Calu3 (cell line): ENCODE measurements around the gene NR5A2. TPM values are rescaled to one million over a fixed set of nuclear protein-coding genes. Genes with fewer than 3 reads are reported as not detected.

ENCODE experiments used
- BruUV-seq: library from RNA; stranded (reverse); fragments of 400-500 nt; replicated peaks from 2 replicates; lab custom pipeline; 2021; lab: Mats Ljungman, UMichigan
- CTCF ChIA-PET: fragments of 300-600 bp; sonication (Branson Sonifier 250); formaldehyde crosslinking; loops from one replicate; lab custom pipeline; 2022; ENCODE audit warnings: antibody characterized with exemption; lab: Charles Lee
- DNase-seq: peaks from one replicate; pipeline ENCODE4 v3.0.0; 2022
- H3K27ac Mint-ChIP-seq: one replicate; pipeline ENCODE4 v1.8.0; 2022; ENCODE audit warnings: mixed read lengths; ENCODE audit not compliant: unreplicated experiment
- H3K27me3 Mint-ChIP-seq: one replicate; pipeline ENCODE4 v1.8.0; 2022; ENCODE audit warnings: mixed read lengths; ENCODE audit not compliant: unreplicated experiment
- H3K36me3 Mint-ChIP-seq: one replicate; pipeline ENCODE4 v1.8.0; 2022; ENCODE audit warnings: mild to moderate bottlenecking, moderate library complexity, mixed read lengths; ENCODE audit not compliant: insufficient read depth, unreplicated experiment
- H3K4me1 Mint-ChIP-seq: one replicate; pipeline ENCODE4 v1.8.0; 2022; ENCODE audit warnings: mild to moderate bottlenecking, low read depth, mixed read lengths; ENCODE audit not compliant: unreplicated experiment
- H3K4me3 Mint-ChIP-seq: one replicate; pipeline ENCODE4 v1.8.0; 2022; ENCODE audit warnings: mild to moderate bottlenecking, low read depth, moderate library complexity, mixed read lengths; ENCODE audit not compliant: unreplicated experiment
- H3K9me3 Mint-ChIP-seq: one replicate; pipeline ENCODE4 v1.8.0; 2022; ENCODE audit warnings: low read depth, mixed read lengths; ENCODE audit not compliant: unreplicated experiment
- CTCF ChIP-seq: fragments of 200-600 bp; IDR thresholded peaks from one replicate; pipeline ENCODE4 v1.8.0; 2022; ENCODE audit warnings: antibody characterized with exemption; ENCODE audit not compliant: unreplicated experiment
- intact Hi-C: fragments of 100-400 bp; cut with micrococcal nuclease; formaldehyde crosslinking; loops from one replicate; pipeline ENCODE4 v1.10.0; 2022; ENCODE audit not compliant: unreplicated experiment
- total RNA-seq: library from RNA; stranded (reverse); gene quantifications from 2 replicates; pipeline ENCODE4 v1.2.3, GENCODE V29; 2022

NR5A2 gene
- total RNA-seq, 1 experiment from 2014 or later, result 6.9 TPM

GRCh38 chr1:200147742-200148141 is 120.2 kb downstream of the NR5A2 start:
- H3K36me3 Mint-ChIP-seq, result peaks cover 4% of the 10 kb centered on the region
- CTCF ChIA-PET, result no interaction called here
- H3K4me3 Mint-ChIP-seq, result no peak overlapping the region
- BruUV-seq, result no TSS peak
- no peak for TF ChIP-seq CTCF
- H3K9me3 Mint-ChIP-seq, result no peaks in the 10 kb centered on the region
- H3K27me3 Mint-ChIP-seq, result no peaks in the 10 kb centered on the region
- intact Hi-C loops, result no loop called here
- no peaks in the 10 kb centered on the region for H3K4me1 Mint-ChIP-seq
- H3K27ac Mint-ChIP-seq, result no peak overlapping the region
- DNase-seq, result no peak

GRCh38 chr1:200150006-200150405 is 122.5 kb downstream of the NR5A2 start:
- H3K9me3 Mint-ChIP-seq, result no peaks in the 10 kb centered on the region
- intact Hi-C loops, result no loop called here
- no peak overlapping the region for H3K4me3 Mint-ChIP-seq
- H3K27me3 Mint-ChIP-seq, result no peaks in the 10 kb centered on the region
- CTCF ChIA-PET, result interaction anchor here (1.4 kb wide), 1 partner anchor 11 kb away, joined by 3 read pairs; no protein-coding TSS in a partner anchor
- no peak for DNase-seq
- peaks cover 9% of the 10 kb centered on the region for H3K4me1 Mint-ChIP-seq
- no TSS peak for BruUV-seq
- H3K36me3 Mint-ChIP-seq, result peaks cover 4% of the 10 kb centered on the region
- TF ChIP-seq CTCF, result no peak
- H3K27ac Mint-ChIP-seq, result no peak overlapping the region

- TF ChIP-seq CTCF, result no peak
- no peaks in the 10 kb centered on the region for H3K27me3 Mint-ChIP-seq
- intact Hi-C loops, result no loop called here
- H3K4me1 Mint-ChIP-seq, result peaks cover 9% of the 10 kb centered on the region
- no peak for DNase-seq
- no TSS peak for BruUV-seq
- no peak overlapping the region for H3K4me3 Mint-ChIP-seq
- no peak overlapping the region for H3K27ac Mint-ChIP-seq
- CTCF ChIA-PET, result interaction anchor here (1.4 kb wide), 1 partner anchor 11 kb away, joined by 3 read pairs; no protein-coding TSS in a partner anchor
- H3K36me3 Mint-ChIP-seq, result peaks cover 4% of the 10 kb centered on the region
- no peaks in the 10 kb centered on the region for H3K9me3 Mint-ChIP-seq
Measured at GRCh38 chr1:200150721-200151120, 123.2 kb downstream of the NR5A2 start.

- H3K4me1 Mint-ChIP-seq, result peaks cover 10% of the 10 kb centered on the region
- no peak overlapping the region for H3K27ac Mint-ChIP-seq
- DNase-seq, result no peak
- intact Hi-C loops, result no loop called here
- H3K4me3 Mint-ChIP-seq, result no peak overlapping the region
- CTCF ChIA-PET, result no interaction called here
- H3K9me3 Mint-ChIP-seq, result no peaks in the 10 kb centered on the region
- no TSS peak for BruUV-seq
- H3K36me3 Mint-ChIP-seq, result no peaks in the 10 kb centered on the region
- no peak for TF ChIP-seq CTCF
- H3K27me3 Mint-ChIP-seq, result no peaks in the 10 kb centered on the region
Measured at GRCh38 chr1:200152336-200152735, 124.8 kb downstream of the NR5A2 start.
